IgD-negative memory B cell (primary cell): Measurements from ENCODE around the gene SLX9. TPM values are rescaled to one million over a fixed set of nuclear protein-coding genes. Genes with fewer than 3 reads are reported as not detected.

Experiments used
- H3K27ac Mint-ChIP-seq, 3 donors: one replicate each; pipeline ENCODE4 v1.8.0; 2020 to 2022; ENCODE audit warnings: mild to moderate bottlenecking in 3 of 3, mixed read lengths in 3 of 3, moderate library complexity in 1 of 3
- H3K27me3 Mint-ChIP-seq: one replicate; pipeline ENCODE4 v1.8.0; 2021; ENCODE audit warnings: mixed read lengths
- H3K36me3 Mint-ChIP-seq: one replicate; pipeline ENCODE4 v1.8.0; 2020; ENCODE audit warnings: mild to moderate bottlenecking, mixed read lengths
- H3K4me1 Mint-ChIP-seq, 3 donors: one replicate each; pipeline ENCODE4 v1.8.0; 2020 to 2022; ENCODE audit warnings: mixed read lengths in 3 of 3, mild to moderate bottlenecking in 1 of 3
- H3K4me3 Mint-ChIP-seq, 4 donors: one replicate each; pipeline ENCODE4 v1.8.0; 2020 to 2022; ENCODE audit warnings: mild to moderate bottlenecking in 4 of 4, mixed read lengths in 4 of 4, moderate library complexity in 3 of 4
- H3K9me3 Mint-ChIP-seq, 3 donors: one replicate each; pipeline ENCODE4 v1.8.0; 2020 to 2021; ENCODE audit warnings: mixed read lengths in 3 of 3, mild to moderate bottlenecking in 1 of 3
- polyA plus RNA-seq: library from polyadenylated mRNA; unstranded; fragments of 300-500 nt; fragmentation: Illumina TruSeq; gene quantifications from one replicate; pipeline ENCODE4 v1.2.3, GENCODE V29; 2021

Gene SLX9
- polyA plus RNA-seq, 1 donor from 2014 or later, result 12.3 TPM

GRCh38 chr21:44898851-44899767 is 40.7 kb upstream of the SLX9 start:
- peaks cover 4 to 9% (median 6%) of the 10 kb centered on the region in 3 donors for H3K4me1 Mint-ChIP-seq
- peaks cover 3% of the 10 kb centered on the region for H3K36me3 Mint-ChIP-seq
- H3K27ac Mint-ChIP-seq, result peak overlapping the region in 1 of 3 donors; percentile 82
- no peaks in the 10 kb centered on the region for H3K27me3 Mint-ChIP-seq
- H3K4me3 Mint-ChIP-seq, result no peak overlapping the region
- no peaks in the 10 kb centered on the region for H3K9me3 Mint-ChIP-seq

DNA sequence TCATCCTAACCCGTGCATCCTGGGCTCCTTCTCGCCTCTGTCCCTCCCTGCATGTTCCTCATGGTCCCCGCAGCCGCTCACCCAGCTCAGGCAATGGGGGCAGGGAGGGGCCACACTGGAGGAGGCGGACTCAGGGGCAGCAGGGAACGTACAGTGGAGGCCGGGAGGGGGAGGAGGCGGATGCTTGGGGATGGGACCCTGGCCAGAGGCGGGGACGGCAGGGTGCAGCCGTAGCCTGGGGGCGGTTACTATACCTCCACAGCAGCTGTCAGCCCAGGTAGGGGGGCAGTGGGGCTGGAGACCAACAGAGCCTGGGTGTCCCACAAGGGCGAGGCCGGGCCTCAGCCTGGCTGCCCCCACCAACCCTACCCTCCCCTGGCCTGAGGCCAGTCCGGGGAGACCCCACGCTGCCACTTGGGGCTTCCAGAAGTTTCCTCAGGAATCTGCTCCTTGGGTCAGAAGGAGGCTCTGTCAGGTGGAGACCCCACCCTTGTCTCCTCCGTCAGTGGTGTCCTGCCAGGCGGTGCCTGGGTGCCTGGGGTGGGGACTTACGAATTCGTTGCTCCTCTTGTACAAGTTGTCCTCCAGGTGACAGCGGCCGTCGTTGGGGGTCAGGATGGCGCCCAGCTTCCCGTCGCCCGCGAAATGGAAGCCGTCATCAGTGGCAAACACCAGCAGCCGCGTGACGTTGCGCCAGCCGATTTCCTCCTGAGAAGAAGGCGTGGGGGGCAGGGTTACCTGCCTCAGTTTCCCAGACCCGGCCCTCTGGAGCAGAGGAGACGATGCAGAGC is 39.9 kb upstream of the SLX9 start:
- H3K27me3 Mint-ChIP-seq, result no peaks in the 10 kb centered on the region
- H3K9me3 Mint-ChIP-seq, result no peaks in the 10 kb centered on the region
- no peak overlapping the region for H3K4me3 Mint-ChIP-seq
- peaks cover 6% of the 10 kb centered on the region for H3K36me3 Mint-ChIP-seq
- H3K27ac Mint-ChIP-seq, result peak overlapping the region in 1 of 3 donors; percentile 82
- peaks cover 4 to 14% (median 11%) of the 10 kb centered on the region in 3 donors for H3K4me1 Mint-ChIP-seq

- Mint-ChIP-seq H3K36me3 (peaks cover 6% of the 10 kb centered on the region), H3K4me1 (peaks cover 4 to 11% (median 11%) of the 10 kb centered on the region in 3 donors)
These were observed 39.1 kb upstream of the SLX9 start for GRCh38 chr21:44900559-44901251.

GRCh38 chr21:44901391-44902074 is 38.3 kb upstream of the SLX9 start:
- Mint-ChIP-seq H3K4me1 (peaks cover 4 to 11% (median 8%) of the 10 kb centered on the region in 3 donors), H3K27me3 (no peaks in the 10 kb centered on the region), H3K9me3 (no peaks in the 10 kb centered on the region), H3K27ac (no peak overlapping the region), H3K4me3 (no peak overlapping the region), H3K36me3 (peaks cover 6% of the 10 kb centered on the region)

More at GRCh38 chr21:44900559-44901251, 39.1 kb upstream of the SLX9 start:
- no peak overlapping the region for H3K27ac Mint-ChIP-seq
- H3K4me3 Mint-ChIP-seq, result no peak overlapping the region
- H3K9me3 Mint-ChIP-seq, result no peaks in the 10 kb centered on the region
- H3K27me3 Mint-ChIP-seq, result no peaks in the 10 kb centered on the region

DNA sequence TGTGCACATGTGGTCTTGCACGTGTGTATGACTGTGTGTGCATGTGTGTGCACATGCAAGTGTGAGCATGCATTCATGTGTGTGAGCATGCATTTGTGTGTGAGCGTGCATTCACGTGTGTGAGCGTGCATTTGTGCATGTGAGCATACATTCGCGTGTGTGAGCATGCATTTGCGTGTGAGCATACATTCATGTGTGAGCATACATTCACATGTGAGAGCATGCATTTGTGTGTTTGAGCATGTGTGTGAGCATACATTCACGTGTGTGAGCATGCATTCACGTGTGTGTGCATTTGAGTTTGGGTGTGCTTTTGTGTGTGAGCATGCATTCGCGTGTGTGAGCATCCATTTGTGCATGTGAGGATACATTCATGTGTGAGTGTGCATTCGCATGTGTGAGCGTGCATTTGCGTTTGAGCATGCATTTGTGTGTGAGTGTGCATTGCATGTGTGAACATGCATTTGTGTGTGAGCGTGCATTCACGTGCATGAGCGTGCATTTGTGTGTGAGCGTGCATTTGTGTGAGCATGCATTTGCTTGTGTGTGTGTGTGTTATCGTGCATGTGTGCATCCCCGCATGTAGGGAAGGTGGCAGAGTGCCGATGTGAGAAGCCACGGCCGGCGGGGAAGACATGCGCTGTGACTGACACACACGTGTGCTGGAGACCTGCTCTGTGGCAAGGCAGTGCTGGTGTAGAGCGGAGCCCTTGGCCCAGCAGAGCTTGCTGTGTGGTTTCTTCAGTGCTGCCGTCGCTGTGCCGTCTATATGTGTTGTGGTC is 37.4 kb upstream of the SLX9 start:
- peaks cover 4 to 11% (median 8%) of the 10 kb centered on the region in 3 donors for H3K4me1 Mint-ChIP-seq
- no peak overlapping the region for H3K4me3 Mint-ChIP-seq
- H3K9me3 Mint-ChIP-seq, result no peaks in the 10 kb centered on the region
- H3K36me3 Mint-ChIP-seq, result peaks cover 6% of the 10 kb centered on the region
- no peaks in the 10 kb centered on the region for H3K27me3 Mint-ChIP-seq
- peak overlapping the region in 1 of 3 donors; percentile 80 for H3K27ac Mint-ChIP-seq

DNA sequence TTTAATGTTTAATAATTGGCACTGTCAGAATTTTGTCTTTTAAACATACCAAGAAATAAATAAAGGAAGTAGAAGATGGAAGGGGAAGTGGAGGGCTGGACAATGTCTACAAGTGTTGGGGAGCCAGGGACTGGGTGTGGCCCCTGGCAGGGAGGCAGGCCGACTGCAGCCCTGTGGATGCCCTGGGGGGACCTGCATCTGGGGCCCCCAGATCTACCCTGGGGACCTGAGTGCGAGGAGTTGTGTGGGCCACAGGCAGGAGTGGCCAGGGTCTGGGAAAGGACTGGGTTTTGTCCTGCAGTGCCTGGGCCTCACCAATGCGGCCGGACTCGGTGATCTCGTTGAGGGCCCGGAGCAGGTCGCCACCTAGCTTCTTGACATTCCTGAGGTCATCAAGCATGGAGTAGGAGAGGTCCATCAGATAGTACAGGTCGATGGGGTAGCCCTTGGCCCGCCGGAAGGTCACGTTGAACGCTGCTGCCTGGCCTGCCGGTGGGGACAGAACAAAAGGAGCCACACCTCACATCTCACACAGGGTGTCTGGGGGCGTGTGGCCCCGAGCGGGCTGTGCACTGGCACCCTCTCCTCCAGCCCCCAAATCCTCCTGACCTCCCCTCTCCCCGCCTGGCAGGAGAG is 36.7 kb upstream of the SLX9 start:
- Mint-ChIP-seq H3K36me3 (peaks cover 6% of the 10 kb centered on the region), H3K9me3 (no peaks in the 10 kb centered on the region), H3K4me1 (peaks cover 5 to 16% (median 14%) of the 10 kb centered on the region in 3 donors), H3K27ac (peak overlapping the region in 1 of 3 donors; percentile 80), H3K27me3 (no peaks in the 10 kb centered on the region), H3K4me3 (no peak overlapping the region)

DNA sequence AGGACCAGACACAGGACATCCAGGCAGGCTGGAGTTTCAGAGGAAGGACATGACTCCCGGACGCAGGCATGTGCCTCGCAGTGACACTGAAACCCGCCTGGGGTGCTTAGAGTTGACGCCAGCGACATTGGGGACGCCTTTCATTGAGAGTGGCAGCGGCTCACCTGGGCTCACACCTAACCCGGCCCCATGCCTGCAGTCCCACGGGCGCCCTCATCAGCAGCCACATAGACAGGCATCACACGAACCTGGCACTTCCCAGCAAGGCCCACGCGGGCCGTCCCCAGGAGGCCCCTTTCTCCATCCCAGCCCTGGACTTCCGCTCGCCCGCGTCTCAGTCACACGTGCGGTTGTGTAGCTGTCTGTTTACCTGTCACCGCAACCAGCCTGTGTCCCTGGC is 36.1 kb upstream of the SLX9 start:
- peaks cover 5 to 20% (median 17%) of the 10 kb centered on the region in 3 donors for H3K4me1 Mint-ChIP-seq
- peaks cover 6% of the 10 kb centered on the region for H3K36me3 Mint-ChIP-seq
- H3K27ac Mint-ChIP-seq, result no peak overlapping the region
- H3K9me3 Mint-ChIP-seq, result no peaks in the 10 kb centered on the region
- peaks cover 1% of the 10 kb centered on the region for H3K27me3 Mint-ChIP-seq
- no peak overlapping the region for H3K4me3 Mint-ChIP-seq

DNA sequence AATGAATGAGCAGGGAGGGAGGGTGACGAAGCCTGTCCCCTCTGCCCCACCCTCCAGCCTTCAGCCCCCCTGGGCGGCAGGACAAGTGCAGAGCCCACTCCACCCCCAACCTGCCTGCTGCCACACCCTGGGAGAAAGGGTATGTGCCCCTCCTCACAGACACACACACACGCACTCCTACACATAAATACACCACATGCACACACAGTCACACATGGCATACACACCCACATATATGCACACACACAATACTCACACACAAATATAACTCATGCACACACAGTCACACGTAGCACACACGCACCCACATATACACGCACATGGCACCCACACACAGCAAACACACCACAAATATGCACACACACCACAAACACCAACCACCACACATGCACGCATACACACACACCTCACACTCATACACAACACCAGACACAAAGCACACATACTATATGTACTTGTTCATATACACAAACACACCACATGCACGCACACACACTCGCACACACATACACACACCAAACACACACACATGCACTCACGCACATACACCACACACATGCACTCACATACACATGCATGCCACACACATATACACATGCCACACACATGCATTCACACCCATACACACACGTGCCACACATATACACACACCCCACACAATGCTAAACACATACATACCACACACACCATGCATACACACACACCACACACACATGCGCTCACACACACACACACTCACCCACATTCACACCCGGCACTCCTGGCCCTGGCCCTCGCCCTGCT is 35.5 kb upstream of the SLX9 start:
- H3K4me3 Mint-ChIP-seq, result peak overlapping the region in 1 of 4 donors; percentile 12
- peaks cover 5 to 24% (median 21%) of the 10 kb centered on the region in 3 donors for H3K4me1 Mint-ChIP-seq
- H3K36me3 Mint-ChIP-seq, result peaks cover 6% of the 10 kb centered on the region

DNA sequence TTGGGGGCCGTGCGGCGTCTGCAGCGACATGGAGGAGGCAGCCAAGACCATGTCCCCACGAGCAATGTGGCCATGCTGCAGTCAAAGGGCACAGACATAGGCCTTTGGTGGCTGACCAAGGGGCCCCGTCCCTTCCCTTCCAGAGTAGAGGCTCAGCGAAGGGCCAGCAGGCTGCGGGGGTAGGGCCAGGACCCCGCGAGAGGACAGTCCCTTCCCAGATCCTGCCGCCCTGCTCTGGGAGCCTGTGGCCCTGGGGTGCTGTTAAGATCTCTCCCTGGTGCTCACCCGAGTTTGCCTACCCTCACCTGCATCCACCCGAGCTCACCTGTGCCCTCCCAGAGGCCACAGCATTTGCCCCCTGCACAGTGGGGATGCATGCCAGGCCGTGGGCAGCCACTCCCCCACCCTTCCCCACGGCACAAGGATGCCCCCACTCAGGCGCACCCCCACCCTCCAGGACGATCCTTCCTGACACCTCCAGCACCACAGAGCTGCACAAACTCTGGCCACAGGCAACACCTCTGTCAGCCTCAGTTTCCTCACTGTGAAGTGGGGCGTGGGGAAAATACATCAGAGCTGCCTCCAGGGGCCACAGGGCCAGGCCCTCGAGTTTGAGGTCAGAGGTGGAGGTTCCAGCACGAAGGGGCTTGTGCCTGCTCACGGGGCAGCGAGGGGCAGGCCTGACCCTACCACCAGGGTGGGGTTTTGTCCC is 34.7 kb upstream of the SLX9 start:
- Mint-ChIP-seq H3K4me3 (no peak overlapping the region), H3K4me1 (peaks cover 5 to 30% (median 25%) of the 10 kb centered on the region in 3 donors), H3K36me3 (peaks cover 6% of the 10 kb centered on the region), H3K27ac (peak overlapping the region in 1 of 3 donors; percentile 63), H3K27me3 (peaks cover 1% of the 10 kb centered on the region), H3K9me3 (no peaks in the 10 kb centered on the region)

More for the DNA sequence above, 35.5 kb upstream of the SLX9 start:
- Mint-ChIP-seq H3K27me3 (peaks cover 1% of the 10 kb centered on the region), H3K27ac (no peak overlapping the region), H3K9me3 (no peaks in the 10 kb centered on the region)

GRCh38 chr21:44905728-44906090 is 34.1 kb upstream of the SLX9 start:
- Mint-ChIP-seq H3K9me3 (no peaks in the 10 kb centered on the region), H3K27ac (no peak overlapping the region), H3K27me3 (peaks cover 1% of the 10 kb centered on the region), H3K36me3 (peaks cover 6% of the 10 kb centered on the region), H3K4me1 (peaks cover 5 to 31% (median 25%) of the 10 kb centered on the region in 3 donors), H3K4me3 (no peak overlapping the region)

- peaks cover 4% of the 10 kb centered on the region for H3K36me3 Mint-ChIP-seq
- peak overlapping the region in 1 of 3 donors; percentile 44 for H3K27ac Mint-ChIP-seq
These were observed 32.4 kb upstream of the SLX9 start for GRCh38 chr21:44907225-44907965.

More at GRCh38 chr21:44907225-44907965, 32.4 kb upstream of the SLX9 start:
- H3K4me3 Mint-ChIP-seq, result peak overlapping the region in 1 of 4 donors; percentile 72
- no peaks in the 10 kb centered on the region for H3K9me3 Mint-ChIP-seq
- H3K27me3 Mint-ChIP-seq, result peaks cover 1% of the 10 kb centered on the region
- peaks cover 15 to 44% (median 36%) of the 10 kb centered on the region in 3 donors for H3K4me1 Mint-ChIP-seq
